NCI-H2029 treated with DMSO at 0.1 percent for 48 hours (cell line): ENCODE data around the gene ABCC3.
A peak's percentile ranks its signal among the peaks of the same experiment; 100 is the strongest.

Experiments used
- DNase-seq: peaks from one replicate; lab custom pipeline; 2025; lab: John Stamatoyannopoulos, UW

ABCC3 gene

GRCh38 chr17:50627782-50628601, 6.7 kb upstream of the ABCC3 start:
- DNase-seq, result no peak

- DNase-seq, result no peak
Observed at GRCh38 chr17:50629902-50630301, 4.8 kb upstream of the ABCC3 start.

GRCh38 chr17:50630524-50631194, 4.0 kb upstream of the ABCC3 start:
- peak; percentile 9 for DNase-seq

- DNase-seq, result no peak
Observed at GRCh38 chr17:50631195-50631907, 3.3 kb upstream of the ABCC3 start.

GRCh38 chr17:50631908-50632571, 2.6 kb upstream of the ABCC3 start:
- DNase-seq, result no peak

- no peak for DNase-seq
Observed at GRCh38 chr17:50632637-50633036, 2.0 kb upstream of the ABCC3 start.

GRCh38 chr17:50633683-50634082, 998 bp upstream of the ABCC3 start:
- no peak for DNase-seq

GRCh38 chr17:50634915-50635731, 442 bp downstream of the ABCC3 start:
- no peak for DNase-seq

- no peak for DNase-seq
Observed at GRCh38 chr17:50635732-50635981, 976 bp downstream of the ABCC3 start.

- no peak for DNase-seq
Observed at GRCh38 chr17:50635982-50636803, 1.5 kb downstream of the ABCC3 start.

GRCh38 chr17:50636804-50637195, 2.1 kb downstream of the ABCC3 start:
- DNase-seq, result no peak

- no peak for DNase-seq
Observed at GRCh38 chr17:50637829-50638605, 3.3 kb downstream of the ABCC3 start.

- no peak for DNase-seq
Observed at GRCh38 chr17:50638606-50638965, 3.9 kb downstream of the ABCC3 start.

- peak; percentile 70 for DNase-seq
Observed at GRCh38 chr17:50638966-50639713, 4.5 kb downstream of the ABCC3 start.

- DNase-seq, result no peak
Observed at GRCh38 chr17:50640686-50641351, 6.1 kb downstream of the ABCC3 start.

- peak; percentile 10 for DNase-seq
Observed at GRCh38 chr17:50641357-50641756, 6.7 kb downstream of the ABCC3 start.

GRCh38 chr17:50642071-50642721, 7.5 kb downstream of the ABCC3 start:
- no peak for DNase-seq
